ENCODE measurements around the gene LRRN1. TPM values are rescaled to one million over a fixed set of nuclear protein-coding genes. Genes with fewer than 3 reads are reported as not detected.
"Not testable (repeated sequence)": the region's sequence is repeated elsewhere in the genome, so short reads cannot be mapped to it uniquely, and the experiment has no call there.

Gene LRRN1
- polyA plus RNA-seq, 1 donor from 2014 or later, result 2.6 TPM

- not testable (repeated sequence) for H3K4me1 Mint-ChIP-seq, H3K36me3 Mint-ChIP-seq, H3K4me3 Mint-ChIP-seq, H3K27me3 Mint-ChIP-seq, H3K27ac Mint-ChIP-seq, H3K9me3 Mint-ChIP-seq
These were observed 29.2 kb downstream of the LRRN1 start for GRCh38 chr3:3828417-3828816.

DNA sequence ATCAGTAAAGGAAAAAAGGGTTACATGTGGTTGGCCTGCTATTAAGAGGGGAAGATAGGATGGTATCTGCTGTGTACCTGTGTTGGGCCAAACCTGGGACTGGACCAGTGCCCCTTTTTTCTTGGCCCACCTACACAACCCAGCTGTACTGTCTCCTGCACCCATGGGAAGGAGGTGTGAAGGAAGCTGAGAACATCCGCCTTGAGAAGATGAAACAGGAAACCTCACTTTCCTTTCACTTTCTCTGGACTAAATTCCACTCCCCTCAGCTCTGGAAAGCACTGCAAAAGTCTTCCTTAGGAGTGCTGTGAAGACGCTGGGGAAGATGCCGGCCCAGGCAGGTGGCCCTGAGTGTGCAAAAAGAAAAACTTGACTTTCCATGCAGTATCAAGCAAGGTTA is 37.6 kb downstream of the LRRN1 start:
- H3K36me3 Mint-ChIP-seq, result peaks cover 12% of the 10 kb centered on the region
- H3K9me3 Mint-ChIP-seq, result peaks cover 14 to 27% (median 19%) of the 10 kb centered on the region in 3 donors
- H3K4me3 Mint-ChIP-seq, result no peak overlapping the region
- no peak overlapping the region for H3K27ac Mint-ChIP-seq
- H3K4me1 Mint-ChIP-seq, result peaks cover 0 to 10% (median 3%) of the 10 kb centered on the region in 3 donors
- no peaks in the 10 kb centered on the region for H3K27me3 Mint-ChIP-seq

DNA sequence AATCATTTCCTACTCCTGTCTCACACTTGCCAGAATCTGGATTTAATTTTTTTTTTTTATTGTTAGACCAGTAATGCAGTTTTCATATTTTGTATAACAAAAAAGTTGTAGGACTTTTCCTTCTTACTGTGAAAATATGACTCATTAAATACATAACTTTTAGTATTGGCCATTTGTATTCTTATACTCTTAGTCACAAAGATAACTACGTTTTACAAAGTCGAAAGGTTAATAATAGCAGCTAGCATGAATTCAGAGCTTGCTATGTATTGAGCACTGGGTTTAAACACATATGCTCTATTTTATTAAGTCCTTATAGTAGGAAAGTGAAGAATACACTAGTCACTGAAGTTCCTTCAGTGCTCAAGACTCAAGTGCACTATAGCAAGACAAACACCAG is 43.1 kb downstream of the LRRN1 start:
- Mint-ChIP-seq H3K27me3 (no peaks in the 10 kb centered on the region), H3K27ac (no peak overlapping the region), H3K4me1 (peaks cover 0 to 1% (median under 1%) of the 10 kb centered on the region in 3 donors), H3K9me3 (peaks cover 3 to 21% (median 5%) of the 10 kb centered on the region in 3 donors), H3K36me3 (peaks cover 2% of the 10 kb centered on the region), H3K4me3 (no peak overlapping the region)

DNA sequence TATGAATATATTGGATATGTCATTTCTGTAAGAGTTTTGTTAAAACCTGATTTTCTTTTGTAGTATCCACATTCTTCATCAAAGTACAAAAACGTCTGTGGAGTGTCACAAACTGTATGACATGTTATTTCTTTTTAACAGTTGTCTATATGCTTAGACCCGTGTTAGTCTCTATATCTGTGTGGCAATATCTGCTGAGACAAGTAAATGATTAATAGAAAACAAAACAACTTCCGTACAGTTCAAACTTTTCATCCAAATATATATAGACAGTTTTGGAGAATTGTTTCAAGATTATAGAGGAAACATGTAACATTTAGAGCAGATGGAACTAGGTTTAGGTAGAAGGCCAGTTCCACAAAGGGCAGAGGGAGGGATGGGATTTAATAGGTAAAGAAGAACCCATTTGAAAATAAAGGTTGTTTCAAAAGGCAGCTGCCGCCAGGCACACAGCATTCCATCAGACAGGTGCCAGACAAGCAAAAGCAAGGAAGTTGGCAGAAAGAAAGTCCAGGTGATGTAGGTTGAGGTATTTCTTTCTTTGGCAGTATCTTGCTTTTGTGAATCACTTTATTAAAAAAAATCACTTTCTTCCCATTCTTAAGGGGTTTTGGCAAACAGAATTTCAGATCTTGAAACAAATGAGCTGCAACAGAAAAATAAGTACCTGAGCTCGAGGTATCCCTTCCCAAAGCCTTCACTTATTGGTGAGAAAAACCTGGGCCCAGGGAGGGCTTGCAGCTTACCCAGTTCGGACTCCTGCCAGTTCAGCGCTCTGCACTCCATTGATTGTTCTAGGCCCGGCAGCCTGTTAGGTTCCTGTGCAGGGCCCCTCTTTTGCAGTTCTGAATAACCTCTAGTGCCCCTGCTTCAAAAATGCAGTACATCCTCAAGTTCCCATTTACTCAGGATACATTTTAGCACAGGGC is 49.0 kb downstream of the LRRN1 start:
- Mint-ChIP-seq H3K9me3 (no peaks in the 10 kb centered on the region), H3K36me3 (no peaks in the 10 kb centered on the region), H3K4me3 (no peak overlapping the region), H3K27ac (no peak overlapping the region), H3K27me3 (no peaks in the 10 kb centered on the region), H3K4me1 (peaks cover 0 to 2% (median 0%) of the 10 kb centered on the region in 3 donors)

DNA sequence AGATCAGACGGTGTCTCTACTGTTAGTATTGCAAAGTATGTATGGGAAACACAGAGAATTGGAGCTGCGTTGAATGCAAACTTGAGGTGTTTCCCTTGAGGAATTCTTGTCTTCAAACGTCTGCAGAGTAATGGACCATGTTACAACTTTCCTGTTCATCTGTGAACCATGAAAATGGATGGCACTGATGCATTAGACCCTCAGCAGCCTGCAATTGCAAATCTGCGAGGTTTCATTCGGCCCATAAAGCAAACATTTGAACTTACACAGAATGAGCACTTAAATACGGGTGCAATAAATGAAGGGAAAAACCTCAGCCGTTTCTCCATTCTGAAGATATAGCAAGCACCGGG is 49.7 kb downstream of the LRRN1 start:
- H3K9me3 Mint-ChIP-seq, result no peaks in the 10 kb centered on the region

DNA sequence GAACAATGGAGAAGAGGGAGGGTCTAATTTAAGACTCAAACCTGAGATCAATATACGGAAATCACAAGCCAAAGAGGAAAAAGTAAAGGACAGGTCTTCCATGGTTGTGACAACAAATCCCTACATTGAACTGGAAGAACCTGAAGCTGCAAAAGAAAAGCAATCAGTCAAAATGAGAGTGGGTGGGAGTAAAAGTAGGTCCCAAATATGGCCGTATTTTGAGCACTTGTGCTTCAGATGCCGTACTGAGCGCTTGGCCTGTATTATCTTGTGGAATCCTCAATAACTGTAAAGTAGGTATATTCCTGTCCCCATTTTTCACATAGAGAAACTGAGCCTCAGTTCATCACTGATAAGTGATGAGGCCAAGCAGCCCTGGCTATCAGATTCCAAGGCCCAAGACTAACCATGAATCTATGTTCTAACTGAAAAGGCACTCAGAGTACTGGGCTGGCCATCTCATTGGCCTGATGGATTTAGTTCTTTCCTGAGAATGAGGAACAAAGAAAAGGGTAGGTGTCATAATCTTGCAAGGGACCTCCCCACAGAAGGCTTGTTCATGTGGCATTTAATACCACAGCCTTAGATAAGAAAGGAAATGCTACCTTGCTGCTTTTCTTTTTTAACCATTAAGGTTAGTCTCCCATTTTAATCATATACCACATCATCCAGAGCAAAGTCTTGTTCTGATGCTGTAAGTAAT is 52.5 kb downstream of the LRRN1 start:
- Mint-ChIP-seq H3K27me3 (no peaks in the 10 kb centered on the region), H3K27ac (no peak overlapping the region), H3K36me3 (peaks cover 2% of the 10 kb centered on the region), H3K4me3 (no peak overlapping the region), H3K9me3 (no peaks in the 10 kb centered on the region), H3K4me1 (peaks cover 0 to 2% (median 0%) of the 10 kb centered on the region in 3 donors)

More for the DNA sequence above, 49.7 kb downstream of the LRRN1 start:
- H3K27ac Mint-ChIP-seq, result no peak overlapping the region
- peaks cover 0 to 2% (median 0%) of the 10 kb centered on the region in 3 donors for H3K4me1 Mint-ChIP-seq
- H3K27me3 Mint-ChIP-seq, result no peaks in the 10 kb centered on the region
- H3K4me3 Mint-ChIP-seq, result no peak overlapping the region
- H3K36me3 Mint-ChIP-seq, result no peaks in the 10 kb centered on the region

- Mint-ChIP-seq H3K27me3 (no peaks in the 10 kb centered on the region), H3K4me3 (no peak overlapping the region), H3K4me1 (peaks cover 0 to 2% (median 0%) of the 10 kb centered on the region in 3 donors), H3K9me3 (no peaks in the 10 kb centered on the region), H3K36me3 (peaks cover 2% of the 10 kb centered on the region), H3K27ac (no peak overlapping the region)
These were observed 54.3 kb downstream of the LRRN1 start for GRCh38 chr3:3853544-3853943.

DNA sequence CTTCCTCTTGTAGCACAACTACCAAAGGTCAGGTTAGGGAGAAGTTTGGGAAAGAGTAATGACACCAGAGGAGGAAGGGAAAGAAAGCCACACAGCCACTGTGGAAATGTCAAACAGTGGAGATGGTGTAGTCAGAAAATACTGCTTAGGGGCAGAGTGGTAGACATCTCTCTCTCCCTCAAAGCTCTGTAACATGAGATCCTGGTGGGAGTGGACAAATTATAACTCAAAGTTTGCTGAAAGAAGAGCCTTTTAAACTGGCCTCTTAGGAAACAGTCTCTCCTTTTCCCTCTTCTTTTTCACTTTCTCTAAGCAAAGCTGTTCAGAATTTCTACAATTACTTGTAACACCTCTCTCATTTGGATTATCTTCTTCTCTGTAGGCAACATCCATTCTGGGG is 55.8 kb downstream of the LRRN1 start:
- Mint-ChIP-seq H3K27ac (no peak overlapping the region), H3K4me3 (no peak overlapping the region), H3K4me1 (peaks cover 0 to 2% (median 0%) of the 10 kb centered on the region in 3 donors), H3K27me3 (no peaks in the 10 kb centered on the region), H3K9me3 (peaks cover 0 to 3% (median 0%) of the 10 kb centered on the region in 3 donors), H3K36me3 (peaks cover 2% of the 10 kb centered on the region)

- Mint-ChIP-seq H3K9me3 (peaks cover 2 to 7% (median 5%) of the 10 kb centered on the region in 3 donors), H3K4me3 (no peak overlapping the region), H3K36me3 (peaks cover 2% of the 10 kb centered on the region), H3K27me3 (no peaks in the 10 kb centered on the region), H3K4me1 (no peaks in the 10 kb centered on the region), H3K27ac (no peak overlapping the region)
These were observed 61.0 kb downstream of the LRRN1 start for GRCh38 chr3:3860235-3860634.

GRCh38 chr3:3862534-3862933 is 63.3 kb downstream of the LRRN1 start:
- H3K36me3 Mint-ChIP-seq, result no peaks in the 10 kb centered on the region
- peak overlapping the region in 1 of 4 donors; percentile 33 for H3K4me3 Mint-ChIP-seq
- H3K27ac Mint-ChIP-seq, result no peak overlapping the region
- H3K4me1 Mint-ChIP-seq, result no peaks in the 10 kb centered on the region
- H3K9me3 Mint-ChIP-seq, result peaks cover 4 to 9% (median 7%) of the 10 kb centered on the region in 3 donors
- no peaks in the 10 kb centered on the region for H3K27me3 Mint-ChIP-seq

GRCh38 chr3:3875491-3875890 is 76.3 kb downstream of the LRRN1 start:
- H3K4me1 Mint-ChIP-seq, result peaks cover 0 to 1% (median 0%) of the 10 kb centered on the region in 3 donors
- no peaks in the 10 kb centered on the region for H3K36me3 Mint-ChIP-seq
- no peak overlapping the region for H3K4me3 Mint-ChIP-seq
- no peak overlapping the region for H3K27ac Mint-ChIP-seq
- H3K9me3 Mint-ChIP-seq, result no peaks in the 10 kb centered on the region
- no peaks in the 10 kb centered on the region for H3K27me3 Mint-ChIP-seq

GRCh38 chr3:3881050-3881449 is 81.8 kb downstream of the LRRN1 start:
- H3K27me3 Mint-ChIP-seq, result no peaks in the 10 kb centered on the region
- H3K9me3 Mint-ChIP-seq, result no peaks in the 10 kb centered on the region
- H3K4me3 Mint-ChIP-seq, result no peak overlapping the region
- peaks cover under 1% of the 10 kb centered on the region for H3K36me3 Mint-ChIP-seq
- H3K4me1 Mint-ChIP-seq, result peaks cover 0 to 1% (median 0%) of the 10 kb centered on the region in 3 donors
- no peak overlapping the region for H3K27ac Mint-ChIP-seq

DNA sequence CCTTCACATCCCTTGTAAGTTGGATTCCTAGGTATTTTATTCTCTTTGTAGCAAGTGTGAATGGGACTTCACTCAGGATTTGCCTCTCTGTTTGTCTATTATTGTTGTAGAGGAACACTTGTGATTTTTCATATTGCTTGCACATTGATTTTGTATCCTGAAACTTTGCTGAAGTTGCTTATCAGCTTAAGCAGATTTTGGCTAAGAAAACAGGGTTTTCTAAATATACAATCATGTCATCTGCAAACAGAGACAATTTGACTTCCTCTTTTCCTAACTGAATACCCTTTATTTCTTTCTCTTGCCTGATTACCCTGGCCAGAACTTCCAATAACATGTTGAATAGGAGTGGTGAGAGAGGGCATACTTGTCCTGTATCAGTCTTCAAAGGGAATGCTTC is 88.1 kb downstream of the LRRN1 start:
- H3K36me3 Mint-ChIP-seq, H3K27me3 Mint-ChIP-seq, H3K4me1 Mint-ChIP-seq, H3K27ac Mint-ChIP-seq: not testable (repeated sequence)
- peaks cover 1 to 19% (median 18%) of the 10 kb centered on the region in 3 donors for H3K9me3 Mint-ChIP-seq
- H3K4me3 Mint-ChIP-seq, result peak overlapping the region in 1 of 4 donors; percentile 4

- Mint-ChIP-seq H3K36me3 (peaks cover 7% of the 10 kb centered on the region), H3K27ac (no peak overlapping the region), H3K27me3 (no peaks in the 10 kb centered on the region), H3K9me3 (peaks cover 5 to 17% (median 11%) of the 10 kb centered on the region in 3 donors), H3K4me1 (peaks cover 2 to 5% (median 3%) of the 10 kb centered on the region in 3 donors), H3K4me3 (no peak overlapping the region)
These were observed 94.4 kb downstream of the LRRN1 start for GRCh38 chr3:3893590-3893989.
